Adrenal gland (tissue), 5 donors: ENCODE data around the gene SIT1.

Source experiments
- POLR2A ChIP-seq, 2 donors: fragments of 450-650 bp; IDR thresholded peaks; one replicate each; pipeline ENCODE4 v1.6.1; 2017; ENCODE audit warnings: antibody characterized with exemption in 2 of 2, mild to moderate bottlenecking in 2 of 2, moderate library complexity in 1 of 2
- TF ChIP-seq, protein P1 (sequence below), 6 experiments: fragments of 450-650 bp in 4 of 6; fragments of 200-600 bp in 2 of 6; sonication (generic) in 1 of 6; IDR thresholded peaks; 1 replicate in 5 of 6; 2 replicates in 1 of 6; pipeline versions ENCODE4 v1.5.1 to v1.8.0; 2016 to 2021; ENCODE audit warnings: antibody characterized with exemption in 6 of 6, mild to moderate bottlenecking in 2 of 6, moderate library complexity in 1 of 6
- donor health status: DM: no; HTN: no; CAD: no.

DNA sequence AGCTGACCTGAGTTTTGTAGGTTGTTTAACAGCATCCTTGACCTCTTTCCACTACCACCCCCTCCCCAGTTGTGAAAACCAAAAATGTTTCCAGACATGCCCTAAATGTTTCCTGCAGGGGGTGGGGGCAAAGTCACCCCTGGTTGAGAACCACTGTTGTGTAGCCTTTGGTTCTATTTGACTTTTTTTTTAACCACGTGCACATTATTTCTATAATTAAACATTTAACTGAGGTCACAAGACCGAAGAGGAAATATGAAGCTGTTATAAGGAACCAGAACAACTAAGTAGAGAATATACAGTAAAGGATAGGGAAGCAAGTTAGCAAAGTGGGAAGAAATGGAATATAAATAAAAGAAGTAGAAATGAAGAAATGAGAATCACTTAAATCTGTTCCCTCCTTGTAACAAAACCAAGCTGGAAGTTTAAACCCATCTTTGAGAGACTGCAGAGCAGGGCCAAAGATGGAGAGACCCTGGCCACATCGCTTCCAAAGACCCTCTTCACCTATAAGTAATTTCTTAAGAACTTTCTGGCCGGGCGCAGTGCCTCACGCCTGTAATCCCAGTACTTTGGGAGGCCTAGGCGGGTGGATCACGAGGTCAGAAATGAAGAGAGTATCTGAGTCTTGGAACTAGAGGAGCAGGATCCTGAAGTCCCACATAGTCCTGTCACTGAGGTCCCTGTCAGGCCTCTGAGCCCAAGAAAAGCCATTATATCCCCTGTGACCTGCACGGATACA is 14.4 kb downstream of the SIT1 start:
- no peak for TF ChIP-seq POLR2A (IDR thresholded peaks at IDR 0.05)
- TF ChIP-seq, protein P1, sequence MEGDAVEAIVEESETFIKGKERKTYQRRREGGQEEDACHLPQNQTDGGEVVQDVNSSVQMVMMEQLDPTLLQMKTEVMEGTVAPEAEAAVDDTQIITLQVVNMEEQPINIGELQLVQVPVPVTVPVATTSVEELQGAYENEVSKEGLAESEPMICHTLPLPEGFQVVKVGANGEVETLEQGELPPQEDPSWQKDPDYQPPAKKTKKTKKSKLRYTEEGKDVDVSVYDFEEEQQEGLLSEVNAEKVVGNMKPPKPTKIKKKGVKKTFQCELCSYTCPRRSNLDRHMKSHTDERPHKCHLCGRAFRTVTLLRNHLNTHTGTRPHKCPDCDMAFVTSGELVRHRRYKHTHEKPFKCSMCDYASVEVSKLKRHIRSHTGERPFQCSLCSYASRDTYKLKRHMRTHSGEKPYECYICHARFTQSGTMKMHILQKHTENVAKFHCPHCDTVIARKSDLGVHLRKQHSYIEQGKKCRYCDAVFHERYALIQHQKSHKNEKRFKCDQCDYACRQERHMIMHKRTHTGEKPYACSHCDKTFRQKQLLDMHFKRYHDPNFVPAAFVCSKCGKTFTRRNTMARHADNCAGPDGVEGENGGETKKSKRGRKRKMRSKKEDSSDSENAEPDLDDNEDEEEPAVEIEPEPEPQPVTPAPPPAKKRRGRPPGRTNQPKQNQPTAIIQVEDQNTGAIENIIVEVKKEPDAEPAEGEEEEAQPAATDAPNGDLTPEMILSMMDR (IDR thresholded peaks at IDR 0.05) = no peak
